ENCODE data around the gene LCP2.
A peak's percentile ranks its signal among the peaks of the same experiment; 100 is the strongest.

DNA sequence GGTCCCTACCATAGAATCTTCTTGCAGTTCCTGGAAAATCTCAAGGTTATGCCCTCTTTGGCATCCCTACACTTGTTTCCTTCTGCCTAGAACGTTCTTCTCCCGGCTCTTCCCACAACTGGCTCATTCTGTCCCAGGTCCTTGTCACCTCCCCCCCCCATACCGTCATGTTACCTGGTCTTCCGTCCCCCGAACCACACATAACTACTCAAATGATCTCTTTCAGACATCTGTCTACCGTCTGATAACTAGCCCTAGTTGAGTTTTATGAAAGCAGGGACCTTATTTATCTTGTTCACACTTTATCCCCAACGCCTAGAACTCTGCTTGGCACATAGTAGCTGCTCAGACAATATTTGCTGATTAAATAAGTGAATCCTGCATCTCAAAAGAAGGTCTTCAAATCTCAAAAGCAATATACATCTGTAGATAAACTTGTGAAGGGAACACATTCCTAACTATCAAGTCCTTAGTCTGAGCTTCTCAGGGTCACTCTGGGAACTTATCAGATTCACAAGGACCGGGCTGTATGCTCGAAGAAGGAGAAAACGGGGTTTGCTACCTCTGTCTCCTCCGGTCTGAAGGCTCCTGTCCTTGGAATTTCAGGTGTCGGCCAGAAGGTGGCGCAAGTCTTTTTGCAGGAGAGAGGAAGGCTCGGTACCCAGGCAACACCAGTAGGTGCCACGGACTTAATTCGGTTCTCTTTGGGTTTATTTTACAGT is 30.0 kb downstream of the LCP2 start:
- TF ChIP-seq CTCF (IDR thresholded peaks at IDR 0.05; ENCODE audit: low read depth, low read length): peak; percentile 89
- TF ChIP-seq EZH2phosphoT487 (IDR thresholded peaks at IDR 0.05; ENCODE audit: low read depth): no peak
